ENCODE measurements around the gene RAF1. TPM values are rescaled to one million over a fixed set of nuclear protein-coding genes. Genes with fewer than 3 reads are reported as not detected.
"Not testable (repeated sequence)": the region's sequence is repeated elsewhere in the genome, so short reads cannot be mapped to it uniquely, and the experiment has no call there.

Gene RAF1
- total RNA-seq, 3 donors from 2014 or later (not counting 1 experiment from before 2014, with no cell fraction given): 142 to 168 (median 156) TPM

- H3K27ac ChIP-seq (ENCODE audit: low read length): no peak overlapping the region
- 97% methylated on average over 2 of the region's 2 CpGs for WGBS (ENCODE audit: insufficient coverage)
- peak overlapping the region; percentile 32 to 75 for H3K27ac Mint-ChIP-seq
- no peaks in the 10 kb centered on the region for H3K9me3 Mint-ChIP-seq
- no peaks in the 10 kb centered on the region for H3K36me3 Mint-ChIP-seq
- no peaks in the 10 kb centered on the region for H3K27me3 ChIP-seq (ENCODE audit: control insufficient read depth, insufficient read depth, low read length)
- no peak for TF ChIP-seq CTCF (IDR thresholded peaks at IDR 0.05)
- ATAC-seq: no peak
- H3K27me3 Mint-ChIP-seq (ENCODE audit: low read depth in 2 of 2): no peaks in the 10 kb centered on the region
- peaks cover 11% of the 10 kb centered on the region for H3K4me1 ChIP-seq (ENCODE audit: control insufficient read depth, insufficient read depth, low read length)
- intact Hi-C loops (cut with micrococcal nuclease): no loop called here
- no peaks in the 10 kb centered on the region for H3K36me3 ChIP-seq (ENCODE audit: control insufficient read depth, insufficient read depth, low read length)
- no peaks in the 10 kb centered on the region for H3K9me3 ChIP-seq (ENCODE audit: control insufficient read depth, insufficient read depth, low read length)
- H3K4me3 Mint-ChIP-seq: no peak overlapping the region
- no peak for DNase-seq
- H3K4me1 Mint-ChIP-seq: peaks cover 31 to 41% of the 10 kb centered on the region in 2 donors
- no peak overlapping the region for H3K4me3 ChIP-seq (ENCODE audit: low read length)
Measured at GRCh38 chr3:12630292-12630691, 33.6 kb downstream of the RAF1 start.

GRCh38 chr3:12629560-12629959, 34.4 kb downstream of the RAF1 start:
- no peaks in the 10 kb centered on the region for H3K27me3 ChIP-seq (ENCODE audit: control insufficient read depth, insufficient read depth, low read length)
- H3K4me1 ChIP-seq (ENCODE audit: control insufficient read depth, insufficient read depth, low read length): peaks cover 11% of the 10 kb centered on the region
- DNase-seq (no peak), ATAC-seq (peak in 1 of 3 donors; percentile 50)
- H3K4me3 ChIP-seq (ENCODE audit: low read length): no peak overlapping the region
- no peaks in the 10 kb centered on the region for H3K36me3 Mint-ChIP-seq
- 60% methylated on average over 4 of the region's 4 CpGs for WGBS (ENCODE audit: insufficient coverage)
- intact Hi-C loops (cut with micrococcal nuclease): loop anchor here (5.0 kb wide), 1 partner anchor 33 kb away; the partner anchor contains the start of gene RAF1
- H3K27me3 Mint-ChIP-seq (ENCODE audit: low read depth in 2 of 2): no peaks in the 10 kb centered on the region
- H3K27ac Mint-ChIP-seq: no peak overlapping the region
- H3K9me3 Mint-ChIP-seq: no peaks in the 10 kb centered on the region
- no peak for TF ChIP-seq CTCF (IDR thresholded peaks at IDR 0.05)
- H3K27ac ChIP-seq (ENCODE audit: low read length): no peak overlapping the region
- H3K4me1 Mint-ChIP-seq: peaks cover 34 to 46% of the 10 kb centered on the region in 2 donors
- H3K36me3 ChIP-seq (ENCODE audit: control insufficient read depth, insufficient read depth, low read length): no peaks in the 10 kb centered on the region
- no peak overlapping the region for H3K4me3 Mint-ChIP-seq
- H3K9me3 ChIP-seq (ENCODE audit: control insufficient read depth, insufficient read depth, low read length): no peaks in the 10 kb centered on the region

GRCh38 chr3:12628813-12629212, 35.1 kb downstream of the RAF1 start:
- H3K4me1 ChIP-seq (ENCODE audit: control insufficient read depth, insufficient read depth, low read length): peaks cover 11% of the 10 kb centered on the region
- H3K4me3 ChIP-seq (ENCODE audit: low read length): no peak overlapping the region
- H3K4me1 Mint-ChIP-seq: peaks cover 36 to 53% of the 10 kb centered on the region in 2 donors
- H3K36me3 Mint-ChIP-seq: no peaks in the 10 kb centered on the region
- no CpG with 5 or more reads among the region's 1 CpG for WGBS (ENCODE audit: insufficient coverage)
- no peaks in the 10 kb centered on the region for H3K36me3 ChIP-seq (ENCODE audit: control insufficient read depth, insufficient read depth, low read length)
- intact Hi-C loops (cut with micrococcal nuclease): loop anchor here (5.0 kb wide), 1 partner anchor 33 kb away; the partner anchor contains the start of gene RAF1
- DNase-seq (no peak), ATAC-seq (no peak)
- no peaks in the 10 kb centered on the region for H3K9me3 Mint-ChIP-seq
- H3K9me3 ChIP-seq (ENCODE audit: control insufficient read depth, insufficient read depth, low read length): no peaks in the 10 kb centered on the region
- H3K27ac ChIP-seq (ENCODE audit: low read length): no peak overlapping the region
- no peak overlapping the region for H3K4me3 Mint-ChIP-seq
- no peak for TF ChIP-seq CTCF (IDR thresholded peaks at IDR 0.05)
- H3K27me3 Mint-ChIP-seq (ENCODE audit: low read depth in 2 of 2): no peaks in the 10 kb centered on the region
- no peak overlapping the region for H3K27ac Mint-ChIP-seq
- H3K27me3 ChIP-seq (ENCODE audit: control insufficient read depth, insufficient read depth, low read length): no peaks in the 10 kb centered on the region

GRCh38 chr3:12627370-12627769, 36.5 kb downstream of the RAF1 start:
- 72% methylated on average over 2 of the region's 4 CpGs for WGBS (ENCODE audit: insufficient coverage)
- DNase-seq (no peak), ATAC-seq (no peak)
- Mint-ChIP-seq H3K27ac (peak overlapping the region; percentile 6 to 25), H3K4me1 (peaks cover 35 to 50% of the 10 kb centered on the region in 2 donors), H3K36me3 (no peaks in the 10 kb centered on the region), H3K27me3 (ENCODE audit: low read depth in 2 of 2) (no peaks in the 10 kb centered on the region), H3K9me3 (no peaks in the 10 kb centered on the region), H3K4me3 (no peak overlapping the region)
- Histone ChIP-seq H3K27me3 (ENCODE audit: control insufficient read depth, insufficient read depth, low read length) (no peaks in the 10 kb centered on the region), H3K27ac (ENCODE audit: low read length) (no peak overlapping the region), H3K4me3 (ENCODE audit: low read length) (no peak overlapping the region), H3K36me3 (ENCODE audit: control insufficient read depth, insufficient read depth, low read length) (no peaks in the 10 kb centered on the region), H3K9me3 (ENCODE audit: control insufficient read depth, insufficient read depth, low read length) (no peaks in the 10 kb centered on the region), H3K4me1 (ENCODE audit: control insufficient read depth, insufficient read depth, low read length) (peaks cover 11% of the 10 kb centered on the region)
- TF ChIP-seq CTCF (IDR thresholded peaks at IDR 0.05): no peak
- intact Hi-C loops (cut with micrococcal nuclease): loop anchor here (5.0 kb wide), 1 partner anchor 35 kb away; the partner anchor contains the start of gene RAF1

GRCh38 chr3:12624964-12625363, 39.0 kb downstream of the RAF1 start:
- Mint-ChIP-seq H3K4me3 (peak overlapping the region; percentile 45), H3K27ac (peak overlapping the region; percentile 78 to 86), H3K4me1 (peaks cover 44 to 58% of the 10 kb centered on the region in 2 donors)
- not testable (repeated sequence) for H3K36me3 ChIP-seq (ENCODE audit: control insufficient read depth, insufficient read depth, low read length); H3K9me3 Mint-ChIP-seq; H3K27me3 Mint-ChIP-seq (ENCODE audit: low read depth in 2 of 2); H3K9me3 ChIP-seq (ENCODE audit: control insufficient read depth, insufficient read depth, low read length); DNase-seq; ATAC-seq; H3K27me3 ChIP-seq (ENCODE audit: control insufficient read depth, insufficient read depth, low read length); H3K36me3 Mint-ChIP-seq; H3K4me3 ChIP-seq (ENCODE audit: low read length)
- intact Hi-C loops (cut with micrococcal nuclease): loop anchor here (5.0 kb wide), 1 partner anchor 37 kb away; the partner anchor contains the start of gene RAF1
- peak overlapping the region; percentile 20 for H3K27ac ChIP-seq (ENCODE audit: low read length)
- 98% methylated on average over 3 of the region's 3 CpGs for WGBS (ENCODE audit: insufficient coverage)
- peaks cover 11% of the 10 kb centered on the region for H3K4me1 ChIP-seq (ENCODE audit: control insufficient read depth, insufficient read depth, low read length)

All from natural killer cell (primary cell).